Caco-2 (cell line): Measurements from ENCODE around the gene STK17A. TPM values are rescaled to one million over a fixed set of nuclear protein-coding genes. Genes with fewer than 3 reads are reported as not detected.

Experiments used
- BruUV-seq: library from RNA; stranded (reverse); fragments of 400-500 nt; replicated peaks from 2 replicates; lab custom pipeline; 2021; lab: Mats Ljungman, UMichigan
- CTCF ChIA-PET: fragments of 300-600 bp; sonication (Branson Sonifier 250); formaldehyde crosslinking; loops from one replicate; lab custom pipeline; 2022; ENCODE audit warnings: antibody characterized with exemption; lab: Charles Lee
- POLR2A ChIA-PET: fragments of 300-600 bp; sonication (Branson Sonifier 250); formaldehyde crosslinking; loops from one replicate; lab custom pipeline; 2022; ENCODE audit warnings: antibody characterized with exemption; lab: Charles Lee
- DNase-seq, 2 experiments: peaks; one replicate each; pipeline versions ENCODE4 v3.0.0 to v3.0.0-alpha.2; 2020 to 2022
- H3K27me3 ChIP-seq: replicated peaks from 2 replicates; pipeline ENCODE4 v1.6.0; 2011; ENCODE audit warnings: low read length; ENCODE audit not compliant: control insufficient read depth, insufficient read depth
- H3K36me3 ChIP-seq: 2 replicates; pipeline ENCODE4 v1.5.1; 2011; ENCODE audit warnings: low read length; ENCODE audit not compliant: control insufficient read depth, insufficient read depth
- H3K4me1 ChIP-seq: fragments of 250-450 bp; sonication (Bioruptor Pico); 2 replicates; pipeline ENCODE4 v1.5.1; 2020; ENCODE audit warnings: mild to moderate bottlenecking
- H3K4me3 ChIP-seq: 2 replicates; pipeline ENCODE4 v1.5.1; 2011; ENCODE audit warnings: low read depth, mild to moderate bottlenecking, control low read depth, low read length
- H3K9me3 ChIP-seq: fragments of 250-450 bp; sonication (Bioruptor Pico); 2 replicates; pipeline ENCODE4 v1.5.1; 2020; ENCODE audit warnings: mild to moderate bottlenecking, moderate library complexity
- H3K27ac Mint-ChIP-seq: one replicate; pipeline ENCODE4 v1.8.0; 2022; ENCODE audit warnings: mixed read lengths; ENCODE audit not compliant: unreplicated experiment
- H3K27me3 Mint-ChIP-seq: one replicate; pipeline ENCODE4 v1.8.0; 2022; ENCODE audit warnings: mixed read lengths; ENCODE audit not compliant: insufficient read depth, unreplicated experiment
- H3K36me3 Mint-ChIP-seq: one replicate; pipeline ENCODE4 v1.8.0; 2022; ENCODE audit warnings: mild to moderate bottlenecking, mixed read lengths; ENCODE audit not compliant: insufficient read depth, unreplicated experiment
- H3K4me1 Mint-ChIP-seq: one replicate; pipeline ENCODE4 v1.8.0; 2022; ENCODE audit warnings: low read depth, mixed read lengths; ENCODE audit not compliant: unreplicated experiment
- H3K4me3 Mint-ChIP-seq: one replicate; pipeline ENCODE4 v1.8.0; 2022; ENCODE audit warnings: mild to moderate bottlenecking, moderate library complexity, mixed read lengths; ENCODE audit not compliant: unreplicated experiment
- H3K9me3 Mint-ChIP-seq: one replicate; pipeline ENCODE4 v1.8.0; 2022; ENCODE audit warnings: mixed read lengths; ENCODE audit not compliant: unreplicated experiment
- intact Hi-C: fragments of 100-400 bp; cut with micrococcal nuclease; formaldehyde crosslinking; loops from one replicate; pipeline ENCODE4 v1.10.0; 2022; ENCODE audit not compliant: unreplicated experiment
- total RNA-seq: library from RNA; stranded (reverse); gene quantifications from 2 replicates; pipeline ENCODE4 v1.2.3, GENCODE V29; 2022
- TF ChIP-seq, protein P1 (sequence below), 2 experiments: fragments of 200-600 bp in 1 of 2; IDR thresholded peaks; 1 replicate in 1 of 2; 2 replicates in 1 of 2; pipeline versions ENCODE4 v1.5.1 to v1.8.0; 2011 to 2022; ENCODE audit warnings: antibody characterized with exemption in 1 of 2, control low read depth in 1 of 2, inconsistent platforms in 1 of 2, low read depth in 1 of 2, low read length in 1 of 2, mild to moderate bottlenecking in 1 of 2, moderate library complexity in 1 of 2; ENCODE audit not compliant: insufficient read depth in 1 of 2, severe bottlenecking in 1 of 2, unreplicated experiment in 1 of 2

Gene STK17A
- total RNA-seq, 1 experiment from 2014 or later: 19.6 TPM

DNA sequence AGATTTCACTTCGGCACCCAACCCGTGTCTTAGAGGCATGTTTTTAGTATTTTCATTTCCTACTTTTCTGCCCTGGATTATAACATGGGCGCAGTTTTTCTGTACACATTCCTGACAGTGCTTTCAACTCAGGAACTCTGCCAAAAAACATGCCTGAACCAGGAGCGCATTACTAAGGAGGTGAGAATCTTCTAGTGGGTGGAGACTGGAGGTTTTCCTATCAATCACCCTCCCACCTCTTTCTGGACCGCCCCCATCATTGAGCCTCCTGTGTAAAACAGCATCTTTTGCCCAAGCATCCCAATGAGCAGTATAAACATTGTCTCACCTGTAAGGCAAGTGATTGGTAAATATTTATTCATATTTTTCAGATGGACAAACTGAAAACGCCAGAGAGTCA lies 53.2 kb downstream of the STK17A start:
- H3K9me3 ChIP-seq: no peaks in the 10 kb centered on the region
- no peaks in the 10 kb centered on the region for H3K27me3 ChIP-seq
- peaks cover 90% of the 10 kb centered on the region for H3K36me3 Mint-ChIP-seq
- H3K4me1 ChIP-seq: no peaks in the 10 kb centered on the region
- H3K27me3 Mint-ChIP-seq: no peaks in the 10 kb centered on the region
- no peak overlapping the region for H3K27ac Mint-ChIP-seq
- ChIA-PET POLR2A (no interaction called here), CTCF (no interaction called here)
- no peak overlapping the region for H3K4me3 Mint-ChIP-seq
- H3K36me3 ChIP-seq: peaks cover 5% of the 10 kb centered on the region; the same call in 1 of the 2 replicates
- TF ChIP-seq, protein P1, sequence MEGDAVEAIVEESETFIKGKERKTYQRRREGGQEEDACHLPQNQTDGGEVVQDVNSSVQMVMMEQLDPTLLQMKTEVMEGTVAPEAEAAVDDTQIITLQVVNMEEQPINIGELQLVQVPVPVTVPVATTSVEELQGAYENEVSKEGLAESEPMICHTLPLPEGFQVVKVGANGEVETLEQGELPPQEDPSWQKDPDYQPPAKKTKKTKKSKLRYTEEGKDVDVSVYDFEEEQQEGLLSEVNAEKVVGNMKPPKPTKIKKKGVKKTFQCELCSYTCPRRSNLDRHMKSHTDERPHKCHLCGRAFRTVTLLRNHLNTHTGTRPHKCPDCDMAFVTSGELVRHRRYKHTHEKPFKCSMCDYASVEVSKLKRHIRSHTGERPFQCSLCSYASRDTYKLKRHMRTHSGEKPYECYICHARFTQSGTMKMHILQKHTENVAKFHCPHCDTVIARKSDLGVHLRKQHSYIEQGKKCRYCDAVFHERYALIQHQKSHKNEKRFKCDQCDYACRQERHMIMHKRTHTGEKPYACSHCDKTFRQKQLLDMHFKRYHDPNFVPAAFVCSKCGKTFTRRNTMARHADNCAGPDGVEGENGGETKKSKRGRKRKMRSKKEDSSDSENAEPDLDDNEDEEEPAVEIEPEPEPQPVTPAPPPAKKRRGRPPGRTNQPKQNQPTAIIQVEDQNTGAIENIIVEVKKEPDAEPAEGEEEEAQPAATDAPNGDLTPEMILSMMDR (IDR thresholded peaks at IDR 0.05; ENCODE audit: insufficient read depth in 1 of 2, low read depth in 1 of 2, low read length in 1 of 2, severe bottlenecking in 1 of 2, unreplicated experiment in 1 of 2): no peak
- H3K9me3 Mint-ChIP-seq: no peaks in the 10 kb centered on the region
- H3K4me1 Mint-ChIP-seq: peaks cover 7% of the 10 kb centered on the region
- peak in 1 of 2 experiments; percentile 28 for DNase-seq
- no TSS peak for BruUV-seq
- no peak overlapping the region for H3K4me3 ChIP-seq
- intact Hi-C loops: no loop called here

DNA sequence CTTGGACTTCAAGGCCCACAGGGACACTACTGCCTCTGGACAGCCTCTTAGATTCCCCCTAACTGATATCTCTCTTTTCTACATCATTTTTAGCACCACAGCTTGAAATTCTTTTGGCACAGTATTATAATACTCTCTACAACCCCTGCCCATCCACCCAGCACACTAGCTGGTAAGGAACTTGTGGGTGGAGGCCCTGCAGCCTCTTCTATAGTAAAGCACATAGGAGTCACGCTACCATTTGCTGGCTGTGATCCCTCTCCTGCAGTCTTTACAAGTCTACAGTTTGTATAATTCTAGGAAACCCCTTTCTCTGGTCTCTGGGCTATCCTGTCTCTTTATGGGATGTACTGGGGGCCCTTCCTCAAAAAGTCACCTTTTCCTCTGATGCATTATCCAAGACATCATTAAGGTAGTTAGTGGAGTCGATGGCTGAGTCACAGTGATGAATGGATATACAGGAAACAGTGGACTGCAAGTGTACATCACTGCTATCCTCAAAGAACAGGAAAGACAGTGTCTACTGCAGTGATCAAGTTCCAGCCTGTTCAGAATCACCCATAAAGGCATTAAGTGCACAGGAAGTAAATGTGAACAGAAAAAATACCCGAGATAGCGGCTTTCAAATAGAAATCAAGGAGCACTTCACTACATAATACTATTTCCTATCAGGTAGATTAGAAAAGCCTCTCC lies 54.4 kb downstream of the STK17A start:
- no TSS peak for BruUV-seq
- Mint-ChIP-seq H3K9me3 (no peaks in the 10 kb centered on the region), H3K36me3 (peaks cover 83% of the 10 kb centered on the region), H3K4me3 (no peak overlapping the region), H3K27ac (no peak overlapping the region), H3K4me1 (peaks cover 7% of the 10 kb centered on the region), H3K27me3 (no peaks in the 10 kb centered on the region)
- H3K9me3 ChIP-seq: no peaks in the 10 kb centered on the region
- H3K27me3 ChIP-seq: no peaks in the 10 kb centered on the region
- H3K36me3 ChIP-seq: peaks cover 5% of the 10 kb centered on the region; the same call in 1 of the 2 replicates
- no peak for DNase-seq
- intact Hi-C loops: no loop called here
- CTCF ChIA-PET: interaction anchor here (0.6 to 1.1 kb wide), 2 partner anchors 55 to 205 kb away, joined by 3 to 4 read pairs; partner anchors contain the start of gene STK17A
- no peaks in the 10 kb centered on the region for H3K4me1 ChIP-seq
- TF ChIP-seq, protein P1 (IDR thresholded peaks at IDR 0.05; ENCODE audit: insufficient read depth in 1 of 2, low read depth in 1 of 2, low read length in 1 of 2, severe bottlenecking in 1 of 2, unreplicated experiment in 1 of 2): no peak
- POLR2A ChIA-PET: no interaction called here
- H3K4me3 ChIP-seq: no peak overlapping the region

DNA sequence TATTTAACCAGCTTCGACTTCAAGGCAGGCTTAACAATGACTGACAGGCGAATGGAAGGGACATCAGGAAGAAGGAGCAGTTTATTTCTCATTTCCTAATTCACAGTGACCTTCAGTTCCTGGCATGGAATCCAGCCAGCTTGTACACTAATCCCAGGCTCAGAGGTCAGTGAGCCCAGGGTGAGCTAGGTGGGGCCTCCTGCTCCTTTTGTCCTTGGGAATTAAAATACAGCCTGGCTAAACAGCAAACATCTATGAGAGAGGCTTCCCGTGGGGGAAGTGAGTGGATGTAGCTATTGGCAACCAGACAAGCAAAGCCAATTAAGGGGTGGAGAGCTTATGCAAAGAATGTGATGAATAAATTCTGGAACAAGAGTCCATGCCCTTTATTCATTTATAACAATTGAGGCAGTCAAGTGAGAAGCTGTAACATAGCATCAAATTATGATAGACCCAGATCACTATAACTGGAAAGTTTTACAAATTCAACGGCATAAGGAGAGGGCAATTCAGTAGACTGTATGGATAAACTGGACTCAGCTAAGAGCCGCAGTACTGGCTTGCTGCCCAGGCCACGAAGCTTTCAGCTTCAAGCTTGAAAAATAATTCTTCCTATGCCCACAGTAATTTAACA lies 57.1 kb downstream of the STK17A start:
- peak in 1 of 2 experiments; percentile 26 for DNase-seq
- POLR2A ChIA-PET: interaction anchor here (1.2 kb wide), 1 partner anchor 57 kb away, joined by 10 read pairs; the partner anchor contains the start of gene STK17A

More for the DNA sequence above, 57.1 kb downstream of the STK17A start:
- peaks cover 5% of the 10 kb centered on the region; the same call in 1 of the 2 replicates for H3K36me3 ChIP-seq
- CTCF ChIA-PET: interaction anchor here (1.4 to 2.3 kb wide), 2 partner anchors 57 to 60 kb away, joined by 5 to 7 read pairs; partner anchors contain the start of gene STK17A
- peak overlapping the region; percentile 29 for H3K27ac Mint-ChIP-seq
- H3K4me3 Mint-ChIP-seq: no peak overlapping the region
- BruUV-seq: no TSS peak
- H3K4me1 Mint-ChIP-seq: peaks cover 7% of the 10 kb centered on the region
- H3K27me3 ChIP-seq: no peaks in the 10 kb centered on the region
- H3K36me3 Mint-ChIP-seq: peaks cover 71% of the 10 kb centered on the region
- intact Hi-C loops: loop anchor here (10.0 kb wide), 1 partner anchor 195 kb away; no protein-coding TSS in a partner anchor
- no peaks in the 10 kb centered on the region for H3K9me3 ChIP-seq
- H3K4me3 ChIP-seq: no peak overlapping the region
- no peaks in the 10 kb centered on the region for H3K4me1 ChIP-seq
- H3K27me3 Mint-ChIP-seq: no peaks in the 10 kb centered on the region
- TF ChIP-seq, protein P1 (IDR thresholded peaks at IDR 0.05; ENCODE audit: insufficient read depth in 1 of 2, low read depth in 1 of 2, low read length in 1 of 2, severe bottlenecking in 1 of 2, unreplicated experiment in 1 of 2): no peak
- H3K9me3 Mint-ChIP-seq: no peaks in the 10 kb centered on the region
